ENCODE results near the gene WTIP.

The WTIP gene

DNA sequence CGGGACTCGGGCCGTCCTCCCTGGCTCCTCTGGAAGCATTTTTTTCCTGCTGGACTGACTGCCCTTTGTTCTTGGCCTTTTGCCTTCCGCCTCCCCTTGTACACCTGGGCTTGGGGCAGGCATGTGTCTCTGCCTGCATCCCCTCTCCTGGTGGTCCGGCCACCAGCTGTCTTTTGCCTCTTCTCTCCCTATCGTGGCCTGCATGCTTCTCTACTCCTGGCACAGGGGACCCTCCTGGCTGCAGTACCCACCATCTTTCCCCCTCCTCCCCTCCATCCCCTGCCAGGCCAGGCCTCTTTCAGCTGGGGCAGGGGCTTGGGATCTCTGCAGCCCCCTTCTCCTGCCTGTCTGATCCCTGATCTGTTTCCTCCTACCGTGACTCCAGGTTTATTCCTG is 12.1 kb downstream of the WTIP start:
- Mint-ChIP-seq H3K27ac (no peak overlapping the region), H3K9me3 (no peaks in the 10 kb centered on the region), H3K27me3 (ENCODE audit: low read depth, poor library complexity) (no peaks in the 10 kb centered on the region), H3K36me3 (ENCODE audit: low read depth) (peaks cover 37% of the 10 kb centered on the region), H3K4me1 (no peaks in the 10 kb centered on the region), H3K4me3 (no peak overlapping the region)
- no peak for DNase-seq
- TF ChIP-seq, protein P1, sequence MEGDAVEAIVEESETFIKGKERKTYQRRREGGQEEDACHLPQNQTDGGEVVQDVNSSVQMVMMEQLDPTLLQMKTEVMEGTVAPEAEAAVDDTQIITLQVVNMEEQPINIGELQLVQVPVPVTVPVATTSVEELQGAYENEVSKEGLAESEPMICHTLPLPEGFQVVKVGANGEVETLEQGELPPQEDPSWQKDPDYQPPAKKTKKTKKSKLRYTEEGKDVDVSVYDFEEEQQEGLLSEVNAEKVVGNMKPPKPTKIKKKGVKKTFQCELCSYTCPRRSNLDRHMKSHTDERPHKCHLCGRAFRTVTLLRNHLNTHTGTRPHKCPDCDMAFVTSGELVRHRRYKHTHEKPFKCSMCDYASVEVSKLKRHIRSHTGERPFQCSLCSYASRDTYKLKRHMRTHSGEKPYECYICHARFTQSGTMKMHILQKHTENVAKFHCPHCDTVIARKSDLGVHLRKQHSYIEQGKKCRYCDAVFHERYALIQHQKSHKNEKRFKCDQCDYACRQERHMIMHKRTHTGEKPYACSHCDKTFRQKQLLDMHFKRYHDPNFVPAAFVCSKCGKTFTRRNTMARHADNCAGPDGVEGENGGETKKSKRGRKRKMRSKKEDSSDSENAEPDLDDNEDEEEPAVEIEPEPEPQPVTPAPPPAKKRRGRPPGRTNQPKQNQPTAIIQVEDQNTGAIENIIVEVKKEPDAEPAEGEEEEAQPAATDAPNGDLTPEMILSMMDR (IDR thresholded peaks at IDR 0.05): no peak

DNA sequence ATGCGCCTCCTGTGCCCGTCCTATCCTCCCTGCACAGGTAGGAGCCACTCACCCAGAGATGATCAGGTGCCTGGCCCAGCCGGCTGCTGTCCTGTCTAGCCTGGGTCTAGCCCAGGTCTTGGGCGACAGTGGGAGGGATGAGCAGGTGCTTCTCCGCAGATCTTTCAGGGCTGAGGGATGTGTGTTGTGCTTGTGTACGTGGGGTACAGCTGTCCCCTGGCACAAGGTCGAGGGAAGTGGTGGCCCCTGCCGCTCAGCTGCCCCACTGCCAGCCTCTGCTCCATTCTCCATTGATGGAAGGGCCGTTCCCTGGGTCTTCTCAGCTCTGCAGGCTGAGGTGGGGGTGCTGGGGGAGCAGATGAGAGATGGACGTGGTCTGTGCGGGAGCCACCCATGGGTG is 13.0 kb downstream of the WTIP start:
- Mint-ChIP-seq H3K36me3 (ENCODE audit: low read depth) (peaks cover 37% of the 10 kb centered on the region), H3K27ac (no peak overlapping the region), H3K4me1 (peaks cover 2% of the 10 kb centered on the region), H3K27me3 (ENCODE audit: low read depth, poor library complexity) (no peaks in the 10 kb centered on the region), H3K9me3 (no peaks in the 10 kb centered on the region), H3K4me3 (no peak overlapping the region)
- TF ChIP-seq, protein P1 (IDR thresholded peaks at IDR 0.05): no peak
- DNase-seq: no peak

DNA sequence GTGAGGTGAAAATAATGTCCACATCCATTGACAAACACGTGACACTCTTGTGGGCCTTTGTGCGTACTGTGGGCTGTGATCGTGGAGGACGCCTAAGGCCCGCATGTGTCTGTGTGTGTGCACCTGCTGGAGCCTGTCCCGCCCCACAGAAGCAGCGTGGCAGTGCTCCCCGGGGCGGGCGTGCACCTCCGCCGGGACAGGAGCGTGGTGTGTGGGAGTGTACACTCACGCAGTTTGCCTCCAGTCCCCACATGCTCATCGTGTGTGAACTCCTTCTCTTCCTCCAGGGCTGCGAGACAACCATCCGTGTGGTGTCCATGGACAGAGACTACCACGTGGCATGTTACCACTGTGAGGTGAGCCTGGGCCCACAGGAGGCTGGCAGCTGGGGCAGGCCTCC is 13.9 kb downstream of the WTIP start:
- no peaks in the 10 kb centered on the region for H3K9me3 Mint-ChIP-seq
- H3K4me1 Mint-ChIP-seq: peaks cover 8% of the 10 kb centered on the region
- no peak overlapping the region for H3K4me3 Mint-ChIP-seq
- H3K36me3 Mint-ChIP-seq (ENCODE audit: low read depth): peaks cover 37% of the 10 kb centered on the region
- TF ChIP-seq, protein P1 (IDR thresholded peaks at IDR 0.05): no peak
- H3K27ac Mint-ChIP-seq: no peak overlapping the region
- peaks cover 3% of the 10 kb centered on the region for H3K27me3 Mint-ChIP-seq (ENCODE audit: low read depth, poor library complexity)
- no peak for DNase-seq

DNA sequence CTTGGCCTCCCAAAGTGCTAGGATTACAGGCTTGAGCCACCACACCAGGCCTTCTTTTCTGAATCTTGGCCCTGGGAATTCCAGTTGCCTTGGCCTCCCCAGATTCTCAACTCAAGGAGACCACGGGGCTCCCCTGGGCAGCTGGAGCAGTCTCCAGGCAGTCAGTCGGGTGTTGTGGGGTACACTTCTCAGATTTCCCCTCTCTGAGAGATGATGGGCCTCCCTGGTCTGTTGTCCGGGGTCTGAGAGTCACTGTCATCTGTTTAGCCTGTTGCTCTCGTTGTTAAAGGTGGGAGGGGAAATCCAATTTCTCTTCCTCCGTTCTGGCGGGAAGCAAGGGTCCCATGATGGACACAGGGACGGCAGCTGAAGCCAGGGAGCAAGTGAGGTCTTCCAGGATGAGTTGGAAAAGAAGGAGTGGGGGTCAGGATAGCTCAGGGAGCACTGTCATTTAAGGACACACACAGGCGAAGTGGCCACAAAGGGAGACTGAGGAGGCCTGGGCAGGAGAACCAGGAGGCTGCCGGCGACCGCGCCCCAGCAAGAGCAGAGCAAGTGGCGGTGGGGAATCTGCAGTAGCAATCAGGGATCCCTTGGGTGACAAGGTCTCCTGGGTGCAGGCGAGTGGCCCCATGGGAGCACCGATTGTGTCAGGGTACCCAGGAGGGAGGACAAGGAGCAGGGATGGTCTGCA is 15.7 kb downstream of the WTIP start:
- Mint-ChIP-seq H3K4me1 (peaks cover 12% of the 10 kb centered on the region), H3K36me3 (ENCODE audit: low read depth) (peaks cover 23% of the 10 kb centered on the region), H3K27ac (peak overlapping the region; percentile 79), H3K9me3 (no peaks in the 10 kb centered on the region), H3K4me3 (no peak overlapping the region), H3K27me3 (ENCODE audit: low read depth, poor library complexity) (peaks cover 3% of the 10 kb centered on the region)
- DNase-seq: no peak
- TF ChIP-seq, protein P1 (IDR thresholded peaks at IDR 0.05): no peak

DNA sequence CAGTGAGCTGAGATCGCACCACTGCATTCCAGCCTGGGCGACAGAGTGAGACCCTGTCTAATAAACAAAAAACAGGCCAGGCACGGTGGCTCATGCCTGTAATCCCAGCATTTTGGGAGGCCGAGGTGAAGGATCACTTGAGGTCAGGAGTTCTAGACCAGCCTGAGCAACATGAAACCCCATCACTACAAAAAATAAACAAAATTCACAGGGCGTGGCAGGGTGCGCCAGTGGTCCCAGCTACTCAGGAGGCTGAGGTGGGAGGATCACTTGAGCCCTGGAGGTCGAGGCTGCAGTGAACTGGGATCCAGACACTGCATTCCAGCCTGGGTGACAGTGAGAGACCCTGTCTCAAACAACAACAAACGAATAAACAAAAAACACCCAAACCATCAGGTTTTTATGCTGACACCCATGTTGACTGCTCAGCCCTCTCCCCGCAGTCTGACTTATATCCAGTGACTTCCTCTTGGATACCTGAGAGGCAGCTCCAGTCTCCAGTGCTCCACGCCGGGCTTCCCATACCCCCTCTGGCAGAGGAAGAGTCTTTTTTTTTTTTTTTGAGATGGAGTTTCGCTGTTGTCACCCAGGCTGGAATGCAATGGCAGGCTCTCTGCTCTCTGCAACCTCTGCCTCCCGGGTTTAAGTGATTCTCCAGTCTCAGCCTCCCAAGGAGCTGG is 17.7 kb downstream of the WTIP start:
- Mint-ChIP-seq H3K36me3 (ENCODE audit: low read depth) (peaks cover 15% of the 10 kb centered on the region), H3K27ac (no peak overlapping the region)

More for the DNA sequence above, 17.7 kb downstream of the WTIP start:
- Mint-ChIP-seq H3K4me3 (no peak overlapping the region), H3K4me1 (peaks cover 26% of the 10 kb centered on the region), H3K27me3 (ENCODE audit: low read depth, poor library complexity) (peaks cover 3% of the 10 kb centered on the region), H3K9me3 (no peaks in the 10 kb centered on the region)
- no peak for DNase-seq
- TF ChIP-seq, protein P1 (IDR thresholded peaks at IDR 0.05): no peak
